Suprapubic skin (tissue), 4 donors: ENCODE data around the gene HACD3.

Source experiments
- POLR2A ChIP-seq, 2 donors: fragments of 450-650 bp; IDR thresholded peaks; one replicate each; pipeline ENCODE4 v1.6.1; 2017; ENCODE audit warnings: antibody characterized with exemption in 2 of 2, mild to moderate bottlenecking in 2 of 2, moderate library complexity in 2 of 2
- POLR2AphosphoS5 ChIP-seq, 3 donors: sonication (generic); formaldehyde crosslinking; IDR thresholded peaks; one replicate each; pipeline ENCODE4 v1.6.1; 2017; ENCODE audit warnings: antibody characterized with exemption in 3 of 3

DNA sequence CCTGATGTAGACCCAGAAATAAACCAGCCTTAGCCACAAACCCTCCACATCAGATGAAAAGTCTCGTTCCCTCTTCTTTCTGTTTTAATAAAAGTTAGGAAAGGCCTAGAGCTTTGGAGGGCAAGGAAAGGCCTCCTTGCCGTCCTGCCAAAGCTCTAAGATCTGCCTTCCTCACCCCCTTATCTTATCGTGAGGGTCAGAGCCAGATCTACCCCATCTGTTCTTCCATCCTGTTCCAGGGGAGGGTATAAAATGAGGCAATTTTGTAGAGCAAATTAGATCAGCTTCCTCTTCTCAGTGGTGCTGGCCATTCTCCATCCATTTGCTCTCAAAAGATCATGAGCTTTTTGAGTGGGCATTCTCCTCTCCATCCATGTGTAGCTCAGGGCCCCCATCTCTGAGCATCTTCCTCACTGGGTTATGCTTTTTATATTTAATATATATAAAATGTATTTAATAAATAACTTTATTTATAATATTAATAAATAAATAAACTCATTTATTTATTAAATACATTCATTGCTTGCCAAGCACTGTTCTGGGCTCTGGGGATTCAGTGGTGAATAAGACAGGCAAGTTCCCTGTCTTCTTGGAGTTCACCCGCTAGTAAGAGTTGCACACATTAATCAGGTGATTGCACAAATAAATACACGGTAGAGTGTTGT, 89.5 kb downstream of the HACD3 start:
- TF ChIP-seq POLR2A (IDR thresholded peaks at IDR 0.05) (no peak), POLR2AphosphoS5 (IDR thresholded peaks at IDR 0.05) (no peak)
